ENCODE results near the gene OSBP2.

Gene OSBP2

GRCh38 chr22:30892286-30892685, 197.6 kb downstream of the OSBP2 start:
- TF ChIP-seq, protein P1, sequence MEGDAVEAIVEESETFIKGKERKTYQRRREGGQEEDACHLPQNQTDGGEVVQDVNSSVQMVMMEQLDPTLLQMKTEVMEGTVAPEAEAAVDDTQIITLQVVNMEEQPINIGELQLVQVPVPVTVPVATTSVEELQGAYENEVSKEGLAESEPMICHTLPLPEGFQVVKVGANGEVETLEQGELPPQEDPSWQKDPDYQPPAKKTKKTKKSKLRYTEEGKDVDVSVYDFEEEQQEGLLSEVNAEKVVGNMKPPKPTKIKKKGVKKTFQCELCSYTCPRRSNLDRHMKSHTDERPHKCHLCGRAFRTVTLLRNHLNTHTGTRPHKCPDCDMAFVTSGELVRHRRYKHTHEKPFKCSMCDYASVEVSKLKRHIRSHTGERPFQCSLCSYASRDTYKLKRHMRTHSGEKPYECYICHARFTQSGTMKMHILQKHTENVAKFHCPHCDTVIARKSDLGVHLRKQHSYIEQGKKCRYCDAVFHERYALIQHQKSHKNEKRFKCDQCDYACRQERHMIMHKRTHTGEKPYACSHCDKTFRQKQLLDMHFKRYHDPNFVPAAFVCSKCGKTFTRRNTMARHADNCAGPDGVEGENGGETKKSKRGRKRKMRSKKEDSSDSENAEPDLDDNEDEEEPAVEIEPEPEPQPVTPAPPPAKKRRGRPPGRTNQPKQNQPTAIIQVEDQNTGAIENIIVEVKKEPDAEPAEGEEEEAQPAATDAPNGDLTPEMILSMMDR (IDR thresholded peaks at IDR 0.05; ENCODE audit: control insufficient read depth, insufficient read depth, low read depth, low read length, missing control alignments), result no peak
- H3K4me3 ChIP-seq (ENCODE audit: control insufficient read depth, low read depth, low read length), result no peak overlapping the region
- DNase-seq (ENCODE audit: low read depth), result no peak

DNA sequence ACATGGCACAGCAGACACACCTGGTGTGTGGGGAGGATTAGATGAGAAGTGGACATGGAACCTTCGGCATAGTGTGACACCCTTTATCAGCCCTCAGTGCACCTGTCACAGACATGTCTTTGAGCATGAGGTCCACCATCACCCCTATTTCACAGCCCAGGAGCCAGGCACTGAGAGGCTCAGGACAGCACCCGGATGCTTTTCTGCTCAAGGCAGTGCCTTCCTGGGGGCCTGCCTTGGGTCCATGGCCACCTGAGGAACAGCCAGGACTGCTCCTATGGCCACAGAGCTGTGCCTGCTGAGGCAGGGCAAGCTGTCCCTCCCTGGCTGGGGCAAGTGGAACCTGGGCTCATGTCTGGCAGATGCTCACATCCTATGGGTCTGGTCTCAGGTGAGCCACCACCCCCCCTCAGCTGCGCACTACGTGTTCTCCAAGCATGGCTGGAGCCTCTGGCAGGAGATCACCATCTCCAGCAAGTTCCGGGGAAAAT, 198.1 kb downstream of the OSBP2 start:
- TF ChIP-seq, protein P1 (IDR thresholded peaks at IDR 0.05; ENCODE audit: control insufficient read depth, insufficient read depth, low read depth, low read length, missing control alignments), result no peak

GRCh38 chr22:30893434-30894370, 199.0 kb downstream of the OSBP2 start:
- TF ChIP-seq, protein P1 (IDR thresholded peaks at IDR 0.05; ENCODE audit: control insufficient read depth, insufficient read depth, low read depth, low read length, missing control alignments), result no peak
- H3K4me3 ChIP-seq (ENCODE audit: control insufficient read depth, low read depth, low read length), result no peak overlapping the region
- DNase-seq (ENCODE audit: low read depth), result no peak

More for the DNA sequence above, 198.1 kb downstream of the OSBP2 start:
- no peak overlapping the region for H3K4me3 ChIP-seq (ENCODE audit: control insufficient read depth, low read depth, low read length)
- no peak for DNase-seq (ENCODE audit: low read depth)

DNA sequence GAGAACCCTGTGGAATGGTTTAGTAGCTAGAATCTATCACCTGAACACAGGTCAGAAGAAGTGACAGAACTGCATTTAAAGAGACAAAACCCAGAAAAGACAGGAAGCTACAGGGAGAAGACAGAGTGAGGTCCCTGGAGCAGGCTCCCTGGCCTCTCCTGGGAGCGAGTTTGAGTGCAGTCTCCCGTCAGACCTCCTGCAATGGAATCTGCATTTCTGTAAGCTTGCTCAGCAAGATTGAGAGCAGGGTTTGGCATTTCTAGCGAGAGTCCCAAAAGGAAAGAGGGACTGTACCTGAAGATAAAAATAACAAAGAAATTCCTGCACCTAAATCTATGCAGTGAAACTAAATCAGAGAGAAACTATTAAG, 199.7 kb downstream of the OSBP2 start:
- TF ChIP-seq, protein P1 (IDR thresholded peaks at IDR 0.05; ENCODE audit: control insufficient read depth, insufficient read depth, low read depth, low read length, missing control alignments), result no peak
- H3K4me3 ChIP-seq (ENCODE audit: control insufficient read depth, low read depth, low read length), result no peak overlapping the region
- DNase-seq (ENCODE audit: low read depth), result no peak

GRCh38 chr22:30902496-30903357, 208.1 kb downstream of the OSBP2 start:
- DNase-seq (ENCODE audit: low read depth), result no peak
- H3K4me3 ChIP-seq (ENCODE audit: control insufficient read depth, low read depth, low read length), result no peak overlapping the region
- TF ChIP-seq, protein P1 (IDR thresholded peaks at IDR 0.05; ENCODE audit: control insufficient read depth, insufficient read depth, low read depth, low read length, missing control alignments), result no peak

- TF ChIP-seq, protein P1 (IDR thresholded peaks at IDR 0.05; ENCODE audit: control insufficient read depth, insufficient read depth, low read depth, low read length, missing control alignments), result no peak
- no peak for DNase-seq (ENCODE audit: low read depth)
- H3K4me3 ChIP-seq (ENCODE audit: control insufficient read depth, low read depth, low read length), result no peak overlapping the region
Measured at GRCh38 chr22:30903876-30904460, 209.3 kb downstream of the OSBP2 start.
